22Rv1 (cell line): Measurements from ENCODE around the gene SNU13.

Source experiments
- CTCF ChIP-seq: fragments of 450-650 bp; IDR thresholded peaks from 2 replicates; pipeline ENCODE4 v1.5.1; 2017; ENCODE audit warnings: mild to moderate bottlenecking
- ZFX ChIP-seq: fragments of 450-650 bp; IDR thresholded peaks from 2 replicates; pipeline ENCODE4 v1.6.1; 2017; ENCODE audit warnings: antibody characterized with exemption, borderline replicate concordance

- TF ChIP-seq CTCF (no peak), ZFX (no peak)
Observed at GRCh38 chr22:41684194-41684593, 4.5 kb downstream of the SNU13 start.
